A673 (cell line): ENCODE data around the gene CD69. TPM values are rescaled to one million over a fixed set of nuclear protein-coding genes. Genes with fewer than 3 reads are reported as not detected.

Source experiments
- BruUV-seq: library from RNA; stranded (reverse); fragments of 400-500 nt; replicated peaks from 2 replicates; lab custom pipeline; 2021; lab: Mats Ljungman, UMichigan
- CTCF ChIA-PET: fragments of 300-600 bp; sonication (Branson Sonifier 250); formaldehyde crosslinking; loops from one replicate; lab custom pipeline; 2022; ENCODE audit warnings: antibody characterized with exemption; lab: Charles Lee
- POLR2A ChIA-PET: fragments of 300-600 bp; sonication (Branson Sonifier 250); formaldehyde crosslinking; loops from one replicate; lab custom pipeline; 2022; ENCODE audit warnings: antibody characterized with exemption; ENCODE audit not compliant: low non-redundant PET; lab: Charles Lee
- DNase-seq: peaks from one replicate; pipeline ENCODE4 v3.0.0-alpha.2; 2015; ENCODE audit warnings: low spot score
- H3K27ac ChIP-seq: fragments of 200-600 bp; sonication (generic); 2 replicates; pipeline ENCODE4 v1.5.1; 2016; ENCODE audit warnings: mixed run types, low read depth, mild to moderate bottlenecking, mixed read lengths, antibody characterized with exemption, low read length; ENCODE audit not compliant: poor library complexity, severe bottlenecking
- H3K27me3 ChIP-seq: fragments of 200-600 bp; sonication (generic); replicated peaks from 2 replicates; pipeline ENCODE4 v1.6.1; 2017; ENCODE audit warnings: mixed run types, low read depth, mild to moderate bottlenecking, mixed read lengths, antibody characterized with exemption, low read length; ENCODE audit not compliant: insufficient read depth, poor library complexity
- H3K36me3 ChIP-seq: fragments of 200-600 bp; sonication (generic); 2 replicates; pipeline ENCODE4 v1.6.1; 2016; ENCODE audit warnings: mixed run types, mild to moderate bottlenecking, mixed read lengths, antibody characterized with exemption, low read length; ENCODE audit not compliant: insufficient read depth, poor library complexity, severe bottlenecking
- H3K4me1 ChIP-seq: fragments of 200-600 bp; sonication (generic); 2 replicates; pipeline ENCODE4 v1.6.1; 2017; ENCODE audit warnings: mixed run types, mild to moderate bottlenecking, mixed read lengths, antibody characterized with exemption, low read length; ENCODE audit not compliant: insufficient read depth, poor library complexity, severe bottlenecking
- H3K4me3 ChIP-seq: fragments of 200-600 bp; sonication (generic); 2 replicates; pipeline ENCODE4 v1.5.1; 2016; ENCODE audit warnings: low read depth, mixed run types, mild to moderate bottlenecking, mixed read lengths, low read length; ENCODE audit not compliant: poor library complexity, severe bottlenecking
- H3K9me3 ChIP-seq: fragments of 200-600 bp; sonication (generic); 2 replicates; pipeline ENCODE4 v1.6.1; 2016; ENCODE audit warnings: mixed run types, low read depth, mild to moderate bottlenecking, mixed read lengths, antibody characterized with exemption, low read length; ENCODE audit not compliant: poor library complexity, severe bottlenecking
- CTCF ChIP-seq: fragments of 300-800, 200-600 bp; sonication (generic); conservative IDR thresholded peaks from 2 replicates; pipeline ENCODE4 v1.5.1; 2017; ENCODE audit warnings: low read depth, mild to moderate bottlenecking, antibody characterized with exemption, low read length, moderate library complexity, mixed read lengths
- EZH2 ChIP-seq: fragments of 200-600 bp; sonication (generic); IDR thresholded peaks from 2 replicates; pipeline ENCODE4 v1.6.1; 2017; ENCODE audit warnings: borderline replicate concordance, low read depth, mild to moderate bottlenecking, mixed read lengths, antibody characterized with exemption, low read length; ENCODE audit not compliant: poor library complexity, severe bottlenecking
- intact Hi-C: fragments of 100-400 bp; cut with micrococcal nuclease; formaldehyde crosslinking; loops from one replicate; pipeline ENCODE4 v1.10.0; 2022; ENCODE audit not compliant: unreplicated experiment
- total RNA-seq: library from RNA; stranded (reverse); gene quantifications from 2 replicates; pipeline ENCODE4 v1.2.3, GENCODE V29; 2021

The CD69 gene
- total RNA-seq, 1 experiment from 2014 or later, result not detected

GRCh38 chr12:9796346-9796745 is 35.6 kb upstream of the CD69 start:
- Histone ChIP-seq H3K27me3 (no peaks in the 10 kb centered on the region), H3K27ac (no peak overlapping the region), H3K9me3 (no peaks in the 10 kb centered on the region), H3K4me1 (peaks cover 12% of the 10 kb centered on the region), H3K4me3 (no peak overlapping the region), H3K36me3 (no peaks in the 10 kb centered on the region)
- no TSS peak for BruUV-seq
- no peak for DNase-seq
- no peak for TF ChIP-seq CTCF
- no peak for TF ChIP-seq EZH2
- POLR2A ChIA-PET, result no interaction called here
- CTCF ChIA-PET, result no interaction called here
- intact Hi-C loops, result no loop called here

GRCh38 chr12:9795945-9796344 is 35.2 kb upstream of the CD69 start:
- H3K9me3 ChIP-seq, result no peaks in the 10 kb centered on the region
- no peaks in the 10 kb centered on the region for H3K36me3 ChIP-seq
- no peak overlapping the region for H3K4me3 ChIP-seq
- TF ChIP-seq EZH2, result no peak
- TF ChIP-seq CTCF, result no peak
- intact Hi-C loops, result no loop called here
- no peak overlapping the region for H3K27ac ChIP-seq
- DNase-seq, result no peak
- H3K4me1 ChIP-seq, result peaks cover 12% of the 10 kb centered on the region
- POLR2A ChIA-PET, result no interaction called here
- CTCF ChIA-PET, result no interaction called here
- H3K27me3 ChIP-seq, result no peaks in the 10 kb centered on the region
- BruUV-seq, result no TSS peak

DNA sequence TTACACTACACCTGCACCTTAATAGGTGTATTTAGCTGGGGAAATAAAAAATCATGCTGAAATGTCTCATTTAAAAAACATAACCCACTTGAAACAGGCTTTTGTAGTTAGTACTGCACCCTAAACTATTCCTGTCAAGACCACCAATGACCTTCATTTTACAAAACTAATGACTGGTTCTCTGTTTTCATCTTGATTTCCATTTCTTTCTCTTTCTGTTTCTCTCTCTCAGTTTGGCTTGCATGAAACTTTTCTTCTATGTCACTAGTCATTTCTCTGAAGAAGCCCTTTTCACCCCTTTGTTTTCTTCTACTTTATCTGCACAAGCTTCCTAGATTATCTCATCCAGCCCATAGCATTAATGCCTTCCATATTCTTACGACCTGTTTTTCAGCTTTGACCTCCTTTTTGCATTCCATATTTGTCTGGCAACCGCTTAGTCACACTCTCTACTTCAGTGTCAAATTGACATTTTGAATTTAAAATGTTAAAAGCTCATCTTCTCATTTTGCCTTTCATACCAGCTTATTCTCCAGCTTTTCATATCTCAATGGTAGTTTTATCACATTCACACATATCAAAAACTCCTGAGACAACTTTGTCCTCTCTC is 33.9 kb upstream of the CD69 start:
- POLR2A ChIA-PET, result no interaction called here
- intact Hi-C loops, result no loop called here
- no peak overlapping the region for H3K4me3 ChIP-seq
- H3K36me3 ChIP-seq, result no peaks in the 10 kb centered on the region
- DNase-seq, result no peak
- TF ChIP-seq CTCF, result no peak
- no peak for TF ChIP-seq EZH2
- H3K9me3 ChIP-seq, result no peaks in the 10 kb centered on the region
- no peak overlapping the region for H3K27ac ChIP-seq
- no peaks in the 10 kb centered on the region for H3K27me3 ChIP-seq
- peaks cover 12% of the 10 kb centered on the region for H3K4me1 ChIP-seq
- CTCF ChIA-PET, result no interaction called here
- no TSS peak for BruUV-seq
